ENCODE measurements around the gene ELMO3. TPM values are rescaled to one million over a fixed set of nuclear protein-coding genes. Genes with fewer than 3 reads are reported as not detected.

The ELMO3 gene
- total and polyA plus RNA-seq, 2 of the 4 experiments (the other 2 are of a cell fraction), result 0.36 to 1.6 TPM

DNA sequence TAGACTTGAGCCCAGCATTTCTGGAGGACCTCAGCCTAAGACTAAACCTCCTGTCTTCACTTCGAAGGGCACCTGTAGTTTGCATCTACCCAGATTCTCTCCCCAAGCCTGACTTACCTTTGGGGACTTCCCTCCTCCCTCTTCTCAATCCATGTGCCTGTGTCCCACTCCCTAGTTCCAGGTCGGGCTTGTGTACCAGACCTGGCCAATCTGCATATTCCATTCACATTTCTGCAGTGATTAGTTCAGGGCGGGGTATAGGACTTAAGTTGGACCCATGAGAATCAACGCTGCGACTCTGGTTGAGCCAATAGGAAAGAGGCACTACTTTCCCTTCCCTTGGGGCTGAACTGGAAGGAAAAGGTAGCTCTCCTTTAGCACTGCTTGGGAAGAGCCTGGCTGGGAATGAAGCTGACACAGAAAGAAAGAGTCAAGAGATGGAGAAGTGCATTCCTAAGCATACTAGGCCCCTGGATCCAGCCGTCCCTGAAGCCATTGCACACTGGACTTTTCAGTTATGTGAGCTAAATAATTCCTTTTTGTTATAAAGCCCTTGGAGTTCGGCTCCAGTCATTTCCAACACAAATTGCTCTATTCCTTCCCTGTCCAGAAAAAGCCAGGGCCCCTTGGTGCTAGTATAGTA is 41.7 kb upstream of the ELMO3 start (continued):
- no peak for TF ChIP-seq POLR2A (IDR thresholded peaks at IDR 0.05; ENCODE audit: low read depth, low read length)

DNA sequence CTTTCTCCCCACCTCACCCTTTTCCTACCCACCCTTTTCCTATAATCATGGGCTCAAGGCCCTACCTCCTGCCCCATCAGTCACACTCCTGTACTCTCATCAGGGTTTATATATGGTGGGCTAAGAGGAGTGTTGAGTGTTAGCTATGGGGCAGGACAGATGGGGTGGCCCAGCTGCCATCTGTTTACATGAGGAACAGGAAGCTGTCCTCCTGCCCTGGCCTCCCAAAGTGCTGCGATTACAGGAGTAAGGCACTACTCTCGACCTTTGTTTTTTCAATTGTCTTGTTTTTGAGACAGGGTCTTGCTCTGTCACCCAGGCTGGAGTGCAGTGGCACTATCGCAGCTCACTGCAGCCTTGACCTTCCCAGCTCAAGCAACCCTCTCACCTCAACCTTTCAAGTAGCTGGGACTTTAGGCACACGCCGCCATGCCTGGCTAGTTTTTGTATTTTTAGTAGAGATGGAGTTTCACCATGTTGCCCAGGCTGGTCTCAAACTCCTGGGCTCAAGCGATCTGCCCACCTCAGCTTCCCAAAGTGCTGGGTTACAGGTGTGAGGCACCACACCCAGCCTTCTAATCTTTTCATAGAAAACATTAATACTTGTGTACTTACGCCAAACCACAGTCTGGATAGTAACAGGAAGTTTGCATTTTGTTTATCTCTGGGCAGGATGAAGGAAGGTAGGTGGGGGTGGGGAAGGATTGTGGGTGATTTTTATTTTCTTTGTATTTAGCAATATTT is 40.9 kb upstream of the ELMO3 start:
- no peak for DNase-seq
- Histone ChIP-seq H3K36me3 (ENCODE audit: control insufficient read depth, insufficient read depth, low read length) (no peaks in the 10 kb centered on the region), H4K20me1 (ENCODE audit: insufficient read depth, low read length) (peaks cover 30% of the 10 kb centered on the region), H3K79me1 (ENCODE audit: low read depth in 1 of 2, low read length in 2 of 2) (peaks cover 10 to 25% of the 10 kb centered on the region in 2 experiments; a peak in 2 of 4 replicates), H4K5ac (ENCODE audit: low read depth, low read length) (no peak overlapping the region), H2AK9ac (replicated peaks; ENCODE audit: low read depth, low read length, poor library complexity) (no peak overlapping the region), H3K18ac (ENCODE audit: low read depth, low read length) (no peak overlapping the region), H2AK5ac (ENCODE audit: low read depth, low read length) (no peak overlapping the region; the same call in 1 of the 2 replicates), H3K9me1 (ENCODE audit: insufficient read depth, low read length) (peaks cover 5% of the 10 kb centered on the region; the same call in 1 of the 2 replicates), H3K4ac (ENCODE audit: low read depth, low read length) (no peak overlapping the region), H3K9ac (ENCODE audit: low read depth, low read length) (no peak overlapping the region), H2AFZ (replicated peaks; ENCODE audit: low read length, poor library complexity) (no peak overlapping the region), H3K56ac (ENCODE audit: extremely low read depth, insufficient read depth, low read length) (no peak overlapping the region), H4K8ac (ENCODE audit: low read depth in 2 of 2, low read length in 2 of 2) (no peak overlapping the region), H3K27ac (ENCODE audit: insufficient read depth, low read length) (no peak overlapping the region), H3K4me3 (ENCODE audit: insufficient read depth, low read depth, low read length) (no peak overlapping the region), H3K4me2 (ENCODE audit: low read depth, low read length) (no peak overlapping the region), H2BK15ac (ENCODE audit: low read depth, low read length) (no peak overlapping the region), H2BK5ac (ENCODE audit: low read depth, low read length, poor library complexity, severe bottlenecking) (no peak overlapping the region), H3K9me3 (ENCODE audit: control insufficient read depth, insufficient read depth, low read length) (no peaks in the 10 kb centered on the region), H2BK20ac (ENCODE audit: low read depth, low read length) (no peak overlapping the region), H2BK120ac (ENCODE audit: low read depth, low read length) (no peak overlapping the region), H3K4me1 (ENCODE audit: control insufficient read depth, insufficient read depth, low read length) (peaks cover 6% of the 10 kb centered on the region; the same call in 1 of the 2 replicates), H3K27me3 (ENCODE audit: control insufficient read depth, insufficient read depth, low read length) (peaks cover 1% of the 10 kb centered on the region; the same call in 1 of the 2 replicates), H3K14ac (replicated peaks; ENCODE audit: low read depth, low read length) (no peak overlapping the region), H4K91ac (ENCODE audit: insufficient read depth, low read depth, low read length) (no peak overlapping the region), H3K23ac (ENCODE audit: low read depth, low read length) (no peak overlapping the region)
- POLR2A ChIA-PET (ENCODE audit: unreplicated experiment), result no interaction called here
- WGBS, 2 experiments (ENCODE audit: extremely low coverage in 2 of 2, insufficient read length in 1 of 2), result 41% methylated on average over 2 of the region's 7 CpGs; no CpG with 5 or more reads in 1 of the 2 experiments
- in situ Hi-C loops (cut with MboI; ENCODE audit: low sequenced_read_pairs), result loop anchor here (5.0 kb wide), 1 partner anchor 196 kb away; the partner anchor contains the start of gene CES3
- no TSS peak for BruUV-seq (replicated peaks)
- CTCF ChIA-PET, result interaction anchor here (0.9 kb wide), 1 partner anchor 27 kb away, joined by 3 read pairs; no protein-coding TSS in a partner anchor
- dilution Hi-C loops (cut with HindIII; ENCODE audit: low sequenced_read_pairs, unreplicated experiment), result no loop called here
- intact Hi-C loops (cut with micrococcal nuclease), result loop anchor here (10.0 kb wide), 1 partner anchor 263 kb away; no protein-coding TSS in a partner anchor
- no peak for ATAC-seq (ENCODE audit: low read depth)
- TF ChIP-seq BHLHE40 (IDR thresholded peaks at IDR 0.05; ENCODE audit: low read depth, low read length) (no peak), MAFK (IDR thresholded peaks at IDR 0.05; ENCODE audit: low read depth, low read length) (no peak), FOS (IDR thresholded peaks at IDR 0.05; ENCODE audit: low read depth, low read length) (no peak), NFE2L2 (IDR thresholded peaks at IDR 0.05; ENCODE audit: low read depth, low read length) (no peak), RCOR1 (IDR thresholded peaks at IDR 0.05; ENCODE audit: insufficient replicate concordance, low read length) (no peak), RAD21 (IDR thresholded peaks at IDR 0.05; ENCODE audit: low read length) (no peak), RFX5 (IDR thresholded peaks at IDR 0.05; ENCODE audit: low read depth, low read length) (no peak), MXI1 (IDR thresholded peaks at IDR 0.05; ENCODE audit: borderline replicate concordance, low read depth, low read length) (no peak), SMC3 (IDR thresholded peaks at IDR 0.05; ENCODE audit: low read depth, low read length) (no peak), MAZ (IDR thresholded peaks at IDR 0.05; ENCODE audit: borderline replicate concordance, low read depth, low read length) (no peak), POLR2A (IDR thresholded peaks at IDR 0.05; ENCODE audit: low read depth, low read length) (no peak)
- TF ChIP-seq, protein P1, sequence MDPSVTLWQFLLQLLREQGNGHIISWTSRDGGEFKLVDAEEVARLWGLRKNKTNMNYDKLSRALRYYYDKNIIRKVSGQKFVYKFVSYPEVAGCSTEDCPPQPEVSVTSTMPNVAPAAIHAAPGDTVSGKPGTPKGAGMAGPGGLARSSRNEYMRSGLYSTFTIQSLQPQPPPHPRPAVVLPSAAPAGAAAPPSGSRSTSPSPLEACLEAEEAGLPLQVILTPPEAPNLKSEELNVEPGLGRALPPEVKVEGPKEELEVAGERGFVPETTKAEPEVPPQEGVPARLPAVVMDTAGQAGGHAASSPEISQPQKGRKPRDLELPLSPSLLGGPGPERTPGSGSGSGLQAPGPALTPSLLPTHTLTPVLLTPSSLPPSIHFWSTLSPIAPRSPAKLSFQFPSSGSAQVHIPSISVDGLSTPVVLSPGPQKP (IDR thresholded peaks at IDR 0.05; ENCODE audit: borderline replicate concordance, low read depth, low read length), result no peak

All from IMR-90 (cell line).